Neural progenitor cell (in vitro differentiated cells): ENCODE results near the gene DHX29. TPM values are rescaled to one million over a fixed set of nuclear protein-coding genes. Genes with fewer than 3 reads are reported as not detected.

Source experiments
- DNase-seq: peaks from one replicate; pipeline ENCODE4 v3.0.0-alpha.2; 2016; ENCODE audit warnings: low spot score
- H2AFZ ChIP-seq: fragments of 200-600 bp; sonication (generic); replicated peaks from 2 replicates; pipeline ENCODE4 v1.6.1; 2016; ENCODE audit warnings: antibody characterized with exemption
- H3F3A ChIP-seq: fragments of 200-600 bp; sonication (generic); 2 replicates; pipeline ENCODE4 v1.6.1; 2016; ENCODE audit warnings: antibody characterized with exemption, low read depth
- H3K27ac ChIP-seq: fragments of 200-600 bp; sonication (generic); 2 replicates; pipeline ENCODE4 v1.5.1; 2016; ENCODE audit warnings: mild to moderate bottlenecking
- H3K27me3 ChIP-seq: fragments of 200-600 bp; sonication (generic); 2 replicates; pipeline ENCODE4 v1.6.1; 2016; ENCODE audit warnings: mild to moderate bottlenecking, moderate library complexity
- H3K36me3 ChIP-seq: fragments of 200-600 bp; sonication (generic); 2 replicates; pipeline ENCODE4 v1.5.1; 2016
- H3K4me1 ChIP-seq: fragments of 200-600 bp; sonication (generic); 2 replicates; pipeline ENCODE4 v1.6.1; 2016; ENCODE audit warnings: mixed run types
- H3K4me2 ChIP-seq: fragments of 200-600 bp; sonication (generic); 2 replicates; pipeline ENCODE4 v1.6.1; 2016
- H3K4me3 ChIP-seq: fragments of 200-600 bp; sonication (generic); 2 replicates; pipeline ENCODE4 v1.5.1; 2016
- H3K79me2 ChIP-seq: fragments of 200-600 bp; sonication (generic); 2 replicates; pipeline ENCODE4 v1.6.1; 2016; ENCODE audit warnings: low read depth
- H3K9ac ChIP-seq: fragments of 200-600 bp; sonication (generic); 2 replicates; pipeline ENCODE4 v1.6.1; 2016
- H3K9me3 ChIP-seq: fragments of 200-600 bp; sonication (generic); 2 replicates; pipeline ENCODE4 v1.5.1; 2016; ENCODE audit warnings: low read depth
- H4K20me1 ChIP-seq: fragments of 200-600 bp; sonication (generic); 2 replicates; pipeline ENCODE4 v1.6.1; 2016; ENCODE audit warnings: low read depth
- H3K27ac Mint-ChIP-seq: 3 replicates; pipeline ENCODE4 v1.8.0; 2021; ENCODE audit warnings: mixed read lengths
- H3K27me3 Mint-ChIP-seq: 2 replicates; pipeline ENCODE4 v1.8.0; 2022; ENCODE audit warnings: low read depth, mild to moderate bottlenecking, inconsistent platforms, moderate library complexity, mixed read lengths; ENCODE audit not compliant: insufficient read depth
- H3K36me3 Mint-ChIP-seq: 3 replicates; pipeline ENCODE4 v1.8.0; 2021; ENCODE audit warnings: mixed read lengths
- H3K4me1 Mint-ChIP-seq: 3 replicates; pipeline ENCODE4 v1.8.0; 2021; ENCODE audit warnings: mixed read lengths
- H3K4me3 Mint-ChIP-seq: 3 replicates; pipeline ENCODE4 v1.8.0; 2021; ENCODE audit warnings: mild to moderate bottlenecking, moderate library complexity, mixed read lengths
- H3K9me3 Mint-ChIP-seq: 3 replicates; pipeline ENCODE4 v1.8.0; 2020; ENCODE audit warnings: mixed read lengths
- CTCF ChIP-seq: fragments of 200-600 bp; sonication (generic); IDR thresholded peaks from 2 replicates; pipeline ENCODE4 v1.5.1; 2017; ENCODE audit warnings: antibody characterized with exemption, mild to moderate bottlenecking
- EZH2 ChIP-seq: fragments of 200-600 bp; sonication (generic); IDR thresholded peaks from 2 replicates; pipeline ENCODE4 v1.6.1; 2017; ENCODE audit warnings: antibody characterized with exemption, mild to moderate bottlenecking, moderate library complexity
- EZH2phosphoT487 ChIP-seq: fragments of 200-600 bp; sonication (generic); IDR thresholded peaks from 2 replicates; pipeline ENCODE4 v1.6.1; 2017; ENCODE audit warnings: antibody characterized with exemption
- total RNA-seq: library from RNA; depleted of rRNA; stranded (reverse); fragments of >200 nt; gene quantifications from 2 replicates; pipeline ENCODE4 v1.2.3, GENCODE V29; 2015; ENCODE audit warnings: low replicate concordance

Gene DHX29
- total RNA-seq, 1 donor from 2014 or later: 44.0 TPM

- Mint-ChIP-seq H3K27ac (no peak overlapping the region), H3K36me3 (peaks cover 39% of the 10 kb centered on the region), H3K27me3 (no peaks in the 10 kb centered on the region), H3K9me3 (no peaks in the 10 kb centered on the region), H3K4me3 (no peak overlapping the region), H3K4me1 (no peaks in the 10 kb centered on the region)
- Histone ChIP-seq H4K20me1 (no peaks in the 10 kb centered on the region), H3K4me1 (no peaks in the 10 kb centered on the region), H3K4me2 (no peak overlapping the region), H3K27me3 (no peaks in the 10 kb centered on the region), H3K4me3 (no peak overlapping the region), H3F3A (no peaks in the 10 kb centered on the region), H2AFZ (no peak overlapping the region), H3K79me2 (peaks cover 22% of the 10 kb centered on the region), H3K27ac (no peak overlapping the region), H3K9me3 (no peaks in the 10 kb centered on the region), H3K9ac (no peak overlapping the region), H3K36me3 (peaks cover 39% of the 10 kb centered on the region)
- no peak for DNase-seq
- no peak for TF ChIP-seq EZH2phosphoT487
- TF ChIP-seq CTCF: no peak
- TF ChIP-seq EZH2: no peak
These were observed 12.6 kb downstream of the DHX29 start for GRCh38 chr5:55294935-55295334.

GRCh38 chr5:55290991-55291390 is 16.5 kb downstream of the DHX29 start:
- Histone ChIP-seq H3F3A (no peaks in the 10 kb centered on the region), H3K4me2 (no peak overlapping the region), H3K9me3 (no peaks in the 10 kb centered on the region), H3K4me3 (no peak overlapping the region), H3K4me1 (no peaks in the 10 kb centered on the region), H3K9ac (no peak overlapping the region), H3K27me3 (no peaks in the 10 kb centered on the region), H3K36me3 (peaks cover 46% of the 10 kb centered on the region), H3K79me2 (no peaks in the 10 kb centered on the region), H3K27ac (no peak overlapping the region), H4K20me1 (no peaks in the 10 kb centered on the region), H2AFZ (no peak overlapping the region)
- H3K27ac Mint-ChIP-seq: no peak overlapping the region
- H3K4me1 Mint-ChIP-seq: no peaks in the 10 kb centered on the region
- DNase-seq: no peak
- H3K4me3 Mint-ChIP-seq: no peak overlapping the region
- no peaks in the 10 kb centered on the region for H3K27me3 Mint-ChIP-seq
- peaks cover 29% of the 10 kb centered on the region for H3K36me3 Mint-ChIP-seq
- TF ChIP-seq EZH2phosphoT487 (no peak), CTCF (no peak), EZH2 (no peak)
- no peaks in the 10 kb centered on the region for H3K9me3 Mint-ChIP-seq

GRCh38 chr5:55289808-55290207 is 17.7 kb downstream of the DHX29 start:
- TF ChIP-seq CTCF: no peak
- TF ChIP-seq EZH2phosphoT487: no peak
- TF ChIP-seq EZH2: no peak
- no peak overlapping the region for H3K27ac Mint-ChIP-seq

More at GRCh38 chr5:55289808-55290207, 17.7 kb downstream of the DHX29 start:
- DNase-seq: no peak
- H3K27me3 Mint-ChIP-seq: no peaks in the 10 kb centered on the region
- H4K20me1 ChIP-seq: no peaks in the 10 kb centered on the region
- H3K27ac ChIP-seq: no peak overlapping the region
- peaks cover 41% of the 10 kb centered on the region for H3K36me3 ChIP-seq
- no peaks in the 10 kb centered on the region for H3K4me1 Mint-ChIP-seq
- H3K9me3 ChIP-seq: no peaks in the 10 kb centered on the region
- peaks cover 23% of the 10 kb centered on the region for H3K36me3 Mint-ChIP-seq
- H3K4me3 Mint-ChIP-seq: no peak overlapping the region
- H3F3A ChIP-seq: no peaks in the 10 kb centered on the region
- H3K27me3 ChIP-seq: no peaks in the 10 kb centered on the region
- no peaks in the 10 kb centered on the region for H3K9me3 Mint-ChIP-seq
- no peak overlapping the region for H3K4me2 ChIP-seq
- no peaks in the 10 kb centered on the region for H3K4me1 ChIP-seq
- no peak overlapping the region for H3K4me3 ChIP-seq
- no peak overlapping the region for H3K9ac ChIP-seq
- no peak overlapping the region for H2AFZ ChIP-seq
- no peaks in the 10 kb centered on the region for H3K79me2 ChIP-seq
